ENCODE measurements around the gene OR2C1. TPM values are rescaled to one million over a fixed set of nuclear protein-coding genes. Genes with fewer than 3 reads are reported as not detected.

Gene OR2C1
- total RNA-seq, 4 donors from 2014 or later = not detected

GRCh38 chr16:3356118-3356517 lies 429 bp downstream of the OR2C1 start:
- in situ Hi-C loops (cut with MboI; ENCODE audit: low pct_ligation_motif_present in 1 of 4, low pct_unique_long_range_greater_than_20kb in 1 of 4, low sequenced_read_pairs in 3 of 4) = no loop called here
- H3K27ac ChIP-seq = no peak overlapping the region
- peaks cover 6% of the 10 kb centered on the region for H3K27me3 ChIP-seq
- no peaks in the 10 kb centered on the region for H3K36me3 ChIP-seq
- TF ChIP-seq CTCF (IDR thresholded peaks at IDR 0.05) (no peak), POLR2AphosphoS5 (IDR thresholded peaks at IDR 0.05) (no peak), POLR2A (IDR thresholded peaks at IDR 0.05) (no peak), EP300 (IDR thresholded peaks at IDR 0.05; ENCODE audit: low read depth) (no peak)
- no peak for DNase-seq
- 92% methylated on average over 10 of the region's 10 CpGs; no CpG with 5 or more reads in 1 of the 2 donors for WGBS, 2 donors (ENCODE audit: low coverage in 1 of 2)
- no peaks in the 10 kb centered on the region for H3K9me3 ChIP-seq
- intact Hi-C loops (cut with DNase I; ENCODE audit: low total_unique reads) = loop anchor here (2.0 kb wide), 1 partner anchor 55 kb away; no protein-coding TSS in a partner anchor
- no peak overlapping the region for H3K4me3 ChIP-seq
- no peaks in the 10 kb centered on the region for H3K4me1 ChIP-seq

DNA sequence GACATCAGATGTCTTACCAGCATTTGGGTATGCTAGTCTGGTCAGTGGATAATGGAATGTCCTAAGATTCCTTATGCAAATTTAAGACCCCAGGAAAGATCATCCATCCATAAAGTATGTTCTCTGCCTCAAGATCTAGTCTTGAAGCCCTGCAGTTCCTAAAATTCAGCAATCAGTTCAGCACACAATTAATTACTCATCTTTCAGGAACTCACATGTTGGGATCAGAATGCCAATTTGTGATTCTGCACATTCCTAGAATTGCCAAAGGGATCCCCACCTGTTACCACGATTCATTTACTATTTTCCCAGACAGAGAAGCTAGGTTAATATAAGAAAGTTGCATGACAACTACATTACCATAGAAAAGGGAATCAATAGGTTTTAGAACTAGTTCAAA lies 3.2 kb downstream of the OR2C1 start:
- Histone ChIP-seq H3K4me1 (no peaks in the 10 kb centered on the region), H3K27me3 (peaks cover 15% of the 10 kb centered on the region), H3K27ac (no peak overlapping the region), H3K9me3 (peaks cover 0 to 2% of the 10 kb centered on the region in 2 donors), H3K4me3 (no peak overlapping the region), H3K36me3 (no peaks in the 10 kb centered on the region)
- intact Hi-C loops (cut with DNase I; ENCODE audit: low total_unique reads) (no loop called here), in situ Hi-C loops (cut with MboI; ENCODE audit: low pct_ligation_motif_present in 1 of 4, low pct_unique_long_range_greater_than_20kb in 1 of 4, low sequenced_read_pairs in 3 of 4) (no loop called here)
- TF ChIP-seq EP300 (IDR thresholded peaks at IDR 0.05; ENCODE audit: low read depth) (no peak), POLR2A (IDR thresholded peaks at IDR 0.05) (no peak), CTCF (IDR thresholded peaks at IDR 0.05) (no peak), POLR2AphosphoS5 (IDR thresholded peaks at IDR 0.05) (no peak)
- DNase-seq = no peak
- 0 to 13% methylated on average over 1 of the region's 1 CpG for WGBS, 2 donors (ENCODE audit: low coverage in 1 of 2)

DNA sequence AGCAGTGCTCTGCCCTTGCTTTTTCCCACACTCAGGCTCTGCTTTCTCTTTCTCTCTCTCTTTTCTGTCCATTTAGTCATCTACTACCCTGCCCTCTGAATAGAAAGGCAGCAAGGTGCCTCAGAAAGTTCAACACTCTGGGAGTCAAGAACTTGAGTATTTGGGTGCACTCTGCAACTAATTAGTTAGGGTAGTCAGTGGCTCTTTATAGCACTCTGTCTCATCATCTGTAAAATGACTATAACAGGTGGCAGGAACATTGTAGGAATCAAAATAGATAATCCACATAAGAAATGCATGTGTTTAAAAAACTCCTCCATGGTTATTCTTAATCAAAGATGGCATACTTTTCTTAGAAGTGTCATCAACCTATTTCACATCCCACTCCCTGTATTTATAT lies 7.2 kb downstream of the OR2C1 start:
- no peak for TF ChIP-seq POLR2A (IDR thresholded peaks at IDR 0.05)
- no peak for TF ChIP-seq CTCF (IDR thresholded peaks at IDR 0.05)
- TF ChIP-seq POLR2AphosphoS5 (IDR thresholded peaks at IDR 0.05) = no peak
- TF ChIP-seq EP300 (IDR thresholded peaks at IDR 0.05; ENCODE audit: low read depth) = no peak
- Histone ChIP-seq H3K9me3 (peaks cover 3 to 11% of the 10 kb centered on the region in 2 donors), H3K36me3 (no peaks in the 10 kb centered on the region), H3K27ac (no peak overlapping the region), H3K4me1 (no peaks in the 10 kb centered on the region), H3K27me3 (peaks cover 18% of the 10 kb centered on the region), H3K4me3 (no peak overlapping the region)
- no peak for DNase-seq
- intact Hi-C loops (cut with DNase I; ENCODE audit: low total_unique reads) (no loop called here), in situ Hi-C loops (cut with MboI; ENCODE audit: low pct_ligation_motif_present in 1 of 4, low pct_unique_long_range_greater_than_20kb in 1 of 4, low sequenced_read_pairs in 3 of 4) (no loop called here)

DNA sequence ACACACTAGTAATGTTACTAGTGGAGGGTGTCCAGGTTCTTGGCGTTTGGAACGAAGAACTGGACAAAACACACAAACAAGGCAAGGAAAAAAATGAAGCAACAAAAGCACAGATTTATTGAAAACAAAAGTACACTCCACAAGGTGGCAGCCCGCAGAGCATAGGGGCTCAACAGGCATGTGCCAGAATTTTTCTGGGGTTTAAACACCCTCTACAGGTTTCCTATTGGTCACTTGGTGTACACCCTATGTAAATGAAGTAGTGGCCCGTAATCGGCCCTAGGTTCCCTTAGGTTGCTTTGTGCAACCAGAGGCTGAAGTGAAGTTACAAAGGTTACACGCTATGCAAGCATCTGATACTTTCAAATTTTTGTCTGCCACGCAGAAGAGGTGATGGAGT lies 8.1 kb downstream of the OR2C1 start:
- in situ Hi-C loops (cut with MboI; ENCODE audit: low pct_ligation_motif_present in 1 of 4, low pct_unique_long_range_greater_than_20kb in 1 of 4, low sequenced_read_pairs in 3 of 4) (no loop called here), intact Hi-C loops (cut with DNase I; ENCODE audit: low total_unique reads) (no loop called here)
- Histone ChIP-seq H3K36me3 (no peaks in the 10 kb centered on the region), H3K9me3 (peaks cover 3 to 11% of the 10 kb centered on the region in 2 donors), H3K27me3 (peaks cover 18% of the 10 kb centered on the region), H3K4me3 (no peak overlapping the region), H3K27ac (no peak overlapping the region), H3K4me1 (no peaks in the 10 kb centered on the region)
- no peak for DNase-seq
- 85 to 91% methylated on average over 6 to 7 of the region's 7 CpGs for WGBS, 2 donors (ENCODE audit: low coverage in 1 of 2)
- no peak for TF ChIP-seq POLR2AphosphoS5 (IDR thresholded peaks at IDR 0.05)

DNA sequence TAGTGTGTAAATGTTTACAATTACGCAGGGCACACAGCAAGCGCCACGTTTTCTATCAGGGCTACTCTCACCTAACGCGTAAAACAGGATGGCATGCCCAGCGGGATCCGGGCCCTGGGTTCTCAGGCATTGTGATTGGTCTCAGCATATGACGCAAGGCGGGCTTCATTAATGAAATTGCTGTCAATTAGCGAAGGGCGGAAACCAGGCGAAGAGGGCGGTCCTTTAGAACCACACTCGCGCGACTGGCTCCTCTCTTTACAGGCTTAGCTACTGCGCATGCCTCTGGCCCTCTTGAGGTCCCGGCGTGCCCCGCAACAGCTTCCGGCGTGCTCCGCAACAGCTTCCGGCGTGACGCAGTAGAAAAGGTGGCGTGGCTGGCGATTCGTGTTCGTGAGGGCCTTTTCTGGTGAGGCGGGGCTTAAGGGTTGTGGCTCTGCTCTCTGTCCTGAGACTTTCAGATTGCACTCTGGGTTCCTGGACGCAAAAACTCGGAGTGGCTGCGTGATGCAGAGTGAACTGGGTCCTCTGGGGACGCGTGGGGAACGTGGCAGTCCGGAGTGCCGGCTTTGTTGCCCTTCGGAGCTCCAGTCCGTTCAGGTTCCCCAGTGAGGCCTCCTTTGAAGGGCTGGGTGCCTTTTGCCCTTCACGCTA lies 9.2 kb downstream of the OR2C1 start:
- TF ChIP-seq POLR2A (IDR thresholded peaks at IDR 0.05) (peak; percentile 48), POLR2AphosphoS5 (IDR thresholded peaks at IDR 0.05) (no peak), EP300 (IDR thresholded peaks at IDR 0.05; ENCODE audit: low read depth) (no peak)
- Histone ChIP-seq H3K4me3 (peak overlapping the region; percentile 27 to 55 (median 31)), H3K36me3 (no peaks in the 10 kb centered on the region), H3K27me3 (peaks cover 18% of the 10 kb centered on the region), H3K4me1 (no peaks in the 10 kb centered on the region), H3K9me3 (peaks cover 3 to 11% of the 10 kb centered on the region in 2 donors), H3K27ac (peak overlapping the region; percentile 57 to 81 (median 76))
- peak; percentile 76 for DNase-seq
- intact Hi-C loops (cut with DNase I; ENCODE audit: low total_unique reads) (no loop called here), in situ Hi-C loops (cut with MboI; ENCODE audit: low pct_ligation_motif_present in 1 of 4, low pct_unique_long_range_greater_than_20kb in 1 of 4, low sequenced_read_pairs in 3 of 4) (no loop called here)
- WGBS, 2 donors (ENCODE audit: low coverage in 1 of 2) = 36 to 45% methylated on average over 8 to 34 of the region's 42 CpGs

All from transverse colon (tissue), 4 donors.